AG04449 (cell line): ENCODE data around the gene NANOS3.
A peak's percentile ranks its signal among the peaks of the same experiment; 100 is the strongest.

Experiments
- CTCF ChIA-PET: fragments of 350-600 bp; formaldehyde crosslinking; extraction: SDS; loops from one replicate; lab custom pipeline; 2021; ENCODE audit warnings: antibody characterized with exemption; lab: Yijun Ruan, JAX
- POLR2A ChIA-PET: fragments of 400-600, 350-600 bp; formaldehyde crosslinking; extraction: SDS; loops from one replicate; lab custom pipeline; 2020; ENCODE audit warnings: antibody characterized with exemption, inconsistent platforms; lab: Yijun Ruan, JAX
- DNase-seq: peaks from one replicate; pipeline ENCODE4 v3.0.0-alpha.2; 2010; ENCODE audit warnings: low read depth, low spot score
- H3K4me3 ChIP-seq: 2 replicates; pipeline ENCODE4 v1.5.1; 2011; ENCODE audit warnings: low read depth, mild to moderate bottlenecking, control low read depth, low read length
- CTCF ChIP-seq: IDR thresholded peaks from one replicate; pipeline ENCODE4 v1.5.1; 2011; ENCODE audit warnings: mild to moderate bottlenecking, moderate library complexity, low read length, control low read depth, inconsistent platforms; ENCODE audit not compliant: insufficient read depth; ENCODE audit errors: missing control alignments

The NANOS3 gene

GRCh38 chr19:13864046-13864666, 12.8 kb upstream of the NANOS3 start:
- H3K4me3 ChIP-seq, result no peak overlapping the region
- POLR2A ChIA-PET, result interaction anchor here (1.2 to 9.0 kb wide), 2 partner anchors 26 to 90 kb away, joined by 3 to 149 read pairs; no protein-coding TSS in a partner anchor
- TF ChIP-seq CTCF, result no peak
- no peak for DNase-seq
- CTCF ChIA-PET, result interaction anchor here (1.0 to 6.1 kb wide), 12 partner anchors 9 to 211 kb away, joined by 3 to 138 read pairs (median 6); partner anchors contain the start of genes MRI1 and ZSWIM4

GRCh38 chr19:13864667-13865570, 12.0 kb upstream of the NANOS3 start:
- peak overlapping the region; percentile 61 for H3K4me3 ChIP-seq
- ChIA-PET POLR2A (interaction anchor here (1.2 to 9.0 kb wide), 2 partner anchors 27 to 91 kb away, joined by 3 to 149 read pairs; no protein-coding TSS in a partner anchor), CTCF (interaction anchor here (1.0 to 4.6 kb wide), 6 partner anchors 9 to 211 kb away, joined by 3 to 61 read pairs (median 16); partner anchors contain the start of gene MRI1)

GRCh38 chr19:13865571-13866462, 11.1 kb upstream of the NANOS3 start:
- no peak for DNase-seq
- TF ChIP-seq CTCF, result no peak
- ChIA-PET CTCF (interaction anchor here (3.4 kb wide), 1 partner anchor 80 kb away, joined by 13 read pairs; no protein-coding TSS in a partner anchor), POLR2A (interaction anchor here (0.8 to 9.0 kb wide), 2 partner anchors 28 to 71 kb away, joined by 3 to 149 read pairs; partner anchors contain the start of gene ZSWIM4)
- peak overlapping the region; percentile 61 for H3K4me3 ChIP-seq

More at GRCh38 chr19:13864667-13865570, 12.0 kb upstream of the NANOS3 start:
- no peak for TF ChIP-seq CTCF
- DNase-seq, result no peak

- no peak for TF ChIP-seq CTCF
- CTCF ChIA-PET, result interaction anchor here (1.0 to 3.4 kb wide), 2 partner anchors 30 to 81 kb away, joined by 4 to 13 read pairs; no protein-coding TSS in a partner anchor
- no peak for DNase-seq
- H3K4me3 ChIP-seq, result peak overlapping the region; percentile 61
- POLR2A ChIA-PET, result interaction anchor here (0.8 to 9.0 kb wide), 2 partner anchors 29 to 72 kb away, joined by 3 to 149 read pairs; partner anchors contain the start of gene ZSWIM4
Observed at GRCh38 chr19:13866463-13867046, 10.4 kb upstream of the NANOS3 start.

GRCh38 chr19:13868663-13869062, 8.3 kb upstream of the NANOS3 start:
- H3K4me3 ChIP-seq, result no peak overlapping the region
- DNase-seq, result no peak
- POLR2A ChIA-PET, result interaction anchor here (0.6 kb wide), 1 partner anchor 67 kb away, joined by 3 read pairs; no protein-coding TSS in a partner anchor
- no peak for TF ChIP-seq CTCF
- CTCF ChIA-PET, result interaction anchor here (1.1 to 3.4 kb wide), 6 partner anchors 10 to 207 kb away, joined by 3 to 13 read pairs (median 6); no protein-coding TSS in a partner anchor
